Fibroblast of skin of abdomen (primary cell): ENCODE data around the gene TOB2.
A peak's percentile ranks its signal among the peaks of the same experiment; 100 is the strongest.
"Not testable (repeated sequence)": the region's sequence is repeated elsewhere in the genome, so short reads cannot be mapped to it uniquely, and the experiment has no call there.

ENCODE experiments used
- DNase-seq: peaks from one replicate; pipeline ENCODE4 v3.0.0-alpha.2; 2013

The TOB2 gene

GRCh38 chr22:41468381-41469217 lies 22.0 kb upstream of the TOB2 start, which contains the start of the genes ACO2 and PHF5A:
TSS of gene ACO2 (plus strand) at chr22:41469117. CDS start at chr22:41469147, 30 bp downstream.
TSS of gene PHF5A (minus strand) at chr22:41468692. CDS start at chr22:41468653, 39 bp downstream.
- peak; percentile 98 for DNase-seq

- DNase-seq: no peak
Measured at GRCh38 chr22:41461901-41462300, 15.3 kb upstream of the TOB2 start.

- DNase-seq: not testable (repeated sequence)
Measured at GRCh38 chr22:41460071-41460470, 13.5 kb upstream of the TOB2 start.

GRCh38 chr22:41459431-41459830 lies 12.8 kb upstream of the TOB2 start:
- DNase-seq: no peak

- DNase-seq: no peak
Measured at GRCh38 chr22:41458161-41458728, 11.6 kb upstream of the TOB2 start.

GRCh38 chr22:41448189-41448808 lies 1.7 kb upstream of the TOB2 start:
- peak; percentile 99 for DNase-seq

GRCh38 chr22:41447435-41448188 lies 1.0 kb upstream of the TOB2 start:
- DNase-seq: peak; percentile 63

GRCh38 chr22:41446057-41446501 lies 522 bp downstream of the TOB2 start:
- DNase-seq: no peak

GRCh38 chr22:41445129-41446056 lies 1.2 kb downstream of the TOB2 start:
- DNase-seq: no peak

- DNase-seq: peak; percentile 98
Measured at GRCh38 chr22:41444360-41445128, 2.1 kb downstream of the TOB2 start.

GRCh38 chr22:41442240-41442792 lies 4.3 kb downstream of the TOB2 start:
- DNase-seq: no peak

GRCh38 chr22:41440511-41440910 lies 6.1 kb downstream of the TOB2 start:
- DNase-seq: not testable (repeated sequence)

- no peak for DNase-seq
Measured at GRCh38 chr22:41437198-41437597, 9.4 kb downstream of the TOB2 start.

- no peak for DNase-seq
Measured at GRCh38 chr22:41436322-41437113, 10.1 kb downstream of the TOB2 start.

- no peak for DNase-seq
Measured at GRCh38 chr22:41435560-41435959, 11.0 kb downstream of the TOB2 start.

- not testable (repeated sequence) for DNase-seq
Measured at GRCh38 chr22:41434361-41435003, 12.1 kb downstream of the TOB2 start.

GRCh38 chr22:41433480-41433879 lies 13.1 kb downstream of the TOB2 start:
- not testable (repeated sequence) for DNase-seq

- no peak for DNase-seq
Measured at GRCh38 chr22:41431656-41432055, 14.9 kb downstream of the TOB2 start.

GRCh38 chr22:41429951-41430332 lies 16.7 kb downstream of the TOB2 start:
- no peak for DNase-seq
